Measurements from ENCODE around the gene NAT16. TPM values are rescaled to one million over a fixed set of nuclear protein-coding genes. Genes with fewer than 3 reads are reported as not detected.
A peak's percentile ranks its signal among the peaks of the same experiment; 100 is the strongest.

NAT16 gene
- total RNA-seq (2021; fragmentation: NEBNext Ultra II Directional; extraction: Animal tissue kit (Norgen Biotek cat#: 25700)) (0.84 and 1.0 TPM in 2 replicates), polyA plus RNA-seq (2011; rRNA removed) (0.26 and 0.47 TPM in 2 replicates), polyA minus RNA-seq (2011; rRNA and poly(A)+ RNA removed) (0.16 TPM in 1 of 2 replicates, not detected in the other)
- polyA plus RNA-seq (2011; cell fraction: cytosol; rRNA removed), result 1.1 TPM
- polyA plus RNA-seq (2011; cell fraction: nucleus; rRNA removed), result 1.7 TPM
- 0.62 to 1.2 TPM (median 0.80 TPM) in 4 replicates for polyA plus RNA-seq (2012, experiment 1 of 2)
- 0.59 TPM for polyA plus RNA-seq (2012, experiment 2 of 2)
- polyA plus RNA-seq (2013, experiment 1 of 2), result 0.55 TPM
- 0.37 TPM for polyA plus RNA-seq (2013, experiment 2 of 2)
- polyA minus RNA-seq (2011; cell fraction: cytosol; rRNA and poly(A)+ RNA removed), result not detected
- polyA minus RNA-seq (2011; cell fraction: nucleus; rRNA and poly(A)+ RNA removed), result 1.00 TPM
- long read RNA-seq, experiment 1, result 0 reads
- long read RNA-seq, experiment 2, result 0 reads

DNA sequence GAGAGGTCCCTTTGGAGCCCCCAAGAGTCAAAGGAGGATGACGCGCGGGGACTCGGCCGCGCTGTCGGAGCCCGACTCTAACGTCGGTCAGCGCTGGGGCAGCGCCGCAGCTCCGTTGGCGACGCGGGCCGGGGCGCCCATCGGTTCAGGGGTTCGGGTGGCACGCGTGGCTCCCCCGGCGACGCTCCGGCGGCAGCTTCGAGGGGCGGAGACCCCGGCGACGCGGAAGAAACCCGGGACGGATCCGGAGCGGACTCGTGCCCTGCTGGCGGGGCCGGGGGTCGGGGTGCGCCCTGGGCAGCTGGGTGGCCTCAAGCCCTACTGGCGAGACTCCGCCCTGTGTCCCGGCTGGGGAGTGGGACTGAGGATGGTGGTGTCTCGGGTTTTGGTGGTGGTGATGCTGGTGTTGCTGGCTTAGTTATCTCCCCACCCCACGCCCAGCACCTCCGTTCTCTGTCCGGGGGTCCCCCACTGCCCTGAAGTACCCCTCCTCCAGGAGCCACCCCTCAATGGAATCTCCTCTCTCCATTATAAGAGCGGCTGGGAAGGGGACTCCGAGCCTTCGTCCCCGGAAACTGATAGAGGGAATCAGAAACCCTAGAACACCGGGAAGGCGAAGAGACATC, at the start of gene NAT16:
NAT16 (minus strand) TSS at position 164 of the 626 bp plus-strand sequence. CDS start 5,486 bp downstream, outside the sequence.
- H3K36me3 ChIP-seq (ENCODE audit: control insufficient read depth in 2 of 4, insufficient read depth in 4 of 4, low read length in 3 of 4), result no peaks in the 10 kb centered on the region
- peak within 1 kb of the TSS; percentile 90 for H3K4me2 ChIP-seq (ENCODE audit: insufficient read depth in 1 of 2, low read depth in 2 of 2, low read length in 2 of 2)
- peak within 1 kb of the TSS; percentile 55; the same call in 1 of the 2 replicates for H2BK12ac ChIP-seq (ENCODE audit: low read depth, low read length)
- H4K5ac ChIP-seq (ENCODE audit: insufficient read length, low read depth, low read length), result no peak within 1 kb of the TSS
- peaks cover 24 to 58% (median 50%) of the 10 kb centered on the region in 4 experiments for H3K27me3 ChIP-seq (replicated peaks in 1 of 4; ENCODE audit: control insufficient read depth in 3 of 4, extremely low read depth in 1 of 4, insufficient read depth in 3 of 4, low read length in 3 of 4)
- peak within 1 kb of the TSS; percentile 39; the same call in 1 of the 2 replicates for H2BK5ac ChIP-seq (ENCODE audit: low read depth, low read length)
- peak within 1 kb of the TSS; percentile 63 to 77 (median 68) for H3K4me3 ChIP-seq (ENCODE audit: extremely low read depth in 1 of 4, insufficient read depth in 2 of 4, low read depth in 3 of 4, low read length in 4 of 4)
- H4K20me1 ChIP-seq (replicated peaks in 1 of 2; ENCODE audit: control insufficient read depth in 1 of 2, insufficient read depth in 2 of 2, low read length in 2 of 2), result no peaks in the 10 kb centered on the region
- H3K56ac ChIP-seq (replicated peaks; ENCODE audit: insufficient read length, low read depth, low read length), result peak within 1 kb of the TSS; percentile 19
- FAIRE-seq (no peak), DNase-seq (ENCODE audit: low read depth in 1 of 2, low spot score in 2 of 2) (peak in 1 of 2 experiments; percentile 76)
- peak within 1 kb of the TSS; percentile 98; the same call in 1 of the 2 replicates for H2BK20ac ChIP-seq (ENCODE audit: low read length)
- CTCF ChIA-PET (ENCODE audit: partially characterized antibody), result interaction anchor here (0.7 to 1.2 kb wide), 4 partner anchors 9 to 36 kb away, joined by 3 to 8 read pairs (median 6); no protein-coding TSS in a partner anchor
- H3K9me3 ChIP-seq (ENCODE audit: insufficient read depth in 2 of 2, low read depth in 1 of 2, low read length in 1 of 2), result no peaks in the 10 kb centered on the region
- no peak within 1 kb of the TSS for H3K27ac ChIP-seq (ENCODE audit: low read depth, low read length)
- H3K4ac ChIP-seq (replicated peaks; ENCODE audit: insufficient read length, low read depth, low read length), result no peak within 1 kb of the TSS
- H3K4me1 ChIP-seq (replicated peaks in 1 of 4; ENCODE audit: control insufficient read depth in 3 of 4, insufficient read depth in 4 of 4, low read length in 3 of 4), result peaks cover 0 to 7% (median 3%) of the 10 kb centered on the region in 4 experiments; a peak in 6 of 7 replicates
- no peak within 1 kb of the TSS for H3K14ac ChIP-seq (ENCODE audit: insufficient read length)
- no peaks in the 10 kb centered on the region for H3K79me2 ChIP-seq (ENCODE audit: control insufficient read depth in 1 of 2, insufficient read depth in 2 of 2, low read length in 2 of 2)
- no peaks in the 10 kb centered on the region for H3K79me1 ChIP-seq (ENCODE audit: low read depth, low read length)
- H3K9ac ChIP-seq (replicated peaks in 1 of 4; ENCODE audit: extremely low read depth in 1 of 4, low read depth in 3 of 4, low read length in 3 of 4), result no peak within 1 kb of the TSS
- peak within 1 kb of the TSS; percentile 18; the same call in 1 of the 2 replicates for H2BK15ac ChIP-seq (ENCODE audit: low read length)
- 15% methylated on average over 25 of the region's 56 CpGs; no CpG with 5 or more reads in 1 of the 2 experiments for WGBS, 2 experiments (ENCODE audit: extremely low coverage in 1 of 2, insufficient coverage in 1 of 2, insufficient read length in 1 of 2, insufficient replicate concordance in 2 of 2, low coverage in 1 of 2, low lambda C conversion rate in 2 of 2, missing lambda C conversion rate in 1 of 2)
- peak within 1 kb of the TSS; percentile 44 for H4K91ac ChIP-seq (replicated peaks; ENCODE audit: insufficient read length, low read length)
- H2AK5ac ChIP-seq (ENCODE audit: low read depth, low read length), result no peak within 1 kb of the TSS
- peak within 1 kb of the TSS; percentile 48 for H3K18ac ChIP-seq (ENCODE audit: extremely low read depth, low read length)
- H2AFZ ChIP-seq (ENCODE audit: low read length), result peak within 1 kb of the TSS; percentile 40
- peaks cover 17% of the 10 kb centered on the region; the same call in 1 of the 2 replicates for H3K23me2 ChIP-seq (ENCODE audit: low read depth, low read length)
- H4K8ac ChIP-seq (ENCODE audit: extremely low read depth, insufficient read depth, low read length), result peak within 1 kb of the TSS; percentile 10; the same call in 1 of the 2 replicates
- POLR2A ChIA-PET (ENCODE audit: partially characterized antibody), result interaction anchor here (1.0 to 1.3 kb wide), 2 partner anchors 19 to 20 kb away, joined by 3 to 4 read pairs; no protein-coding TSS in a partner anchor
- H3K23ac ChIP-seq (ENCODE audit: insufficient read length), result no peak within 1 kb of the TSS
- H2BK120ac ChIP-seq (replicated peaks; ENCODE audit: low read depth, low read length), result no peak within 1 kb of the TSS
- TF ChIP-seq BRCA1 (IDR thresholded peaks at IDR 0.05; ENCODE audit: low read depth, low read length) (no peak), TCF12 (IDR thresholded peaks at IDR 0.05; ENCODE audit: low read depth, low read length) (no peak), NRF1 (IDR thresholded peaks at IDR 0.05; ENCODE audit: low read depth, low read length) (no peak), E2F6 (IDR thresholded peaks at IDR 0.05) (peak; percentile 89), GTF2F1 (IDR thresholded peaks at IDR 0.05; ENCODE audit: borderline replicate concordance, low read depth, low read length) (no peak), SIN3A (conservative IDR thresholded peaks at IDR 0.05 in 1 of 2, IDR thresholded peaks at IDR 0.05 in 1 of 2; ENCODE audit: low read depth in 1 of 2, low read length in 2 of 2) (no peak), EP300 (IDR thresholded peaks at IDR 0.05; ENCODE audit: borderline replicate concordance in 1 of 2, low read depth in 2 of 2, low read length in 2 of 2) (no peak), SUZ12 (IDR thresholded peaks at IDR 0.05; ENCODE audit: low read length) (peak; percentile 62; the same call in 1 of the 2 replicates)

Data from H1 (cell line).